HG03060 (cell line): ENCODE measurements around the gene NOXA1.
"Not testable (repeated sequence)": the region's sequence is repeated elsewhere in the genome, so short reads cannot be mapped to it uniquely, and the experiment has no call there.

Source experiments
- ATAC-seq: cut with Tn5 transposase; IDR thresholded peaks from one replicate; pipeline ENCODE4 v1.9.1; 2021; ENCODE audit warnings: low read depth, moderate number of reproducible peaks; ENCODE audit not compliant: unreplicated experiment

Gene NOXA1

GRCh38 chr9:137422604-137423513, at the start of gene NOXA1, which contains the start of gene EXD3:
Gene NOXA1 (plus strand): TSS chr9:137423393. CDS start chr9:137423530, 137 bp downstream.
Gene EXD3 (minus strand): TSS chr9:137423162. CDS start chr9:137395357, 27,805 bp downstream.
- ATAC-seq: peak; percentile 51

- no peak for ATAC-seq
Observed at GRCh38 chr9:137373611-137373980, 49.6 kb upstream of the NOXA1 start.

- no peak for ATAC-seq
Observed at GRCh38 chr9:137374131-137374845, 48.9 kb upstream of the NOXA1 start.

- ATAC-seq: no peak
Observed at GRCh38 chr9:137375321-137376058, 47.7 kb upstream of the NOXA1 start.

- no peak for ATAC-seq
Observed at GRCh38 chr9:137376386-137376785, 46.8 kb upstream of the NOXA1 start.

- not testable (repeated sequence) for ATAC-seq
Observed at GRCh38 chr9:137378688-137379410, 44.3 kb upstream of the NOXA1 start.

GRCh38 chr9:137379761-137380161, 43.4 kb upstream of the NOXA1 start:
- ATAC-seq: no peak

GRCh38 chr9:137380171-137380570, 43.0 kb upstream of the NOXA1 start:
- ATAC-seq: no peak

GRCh38 chr9:137380606-137381005, 42.6 kb upstream of the NOXA1 start:
- no peak for ATAC-seq

GRCh38 chr9:137381501-137382443, 41.4 kb upstream of the NOXA1 start:
- ATAC-seq: no peak

- ATAC-seq: no peak
Observed at GRCh38 chr9:137382444-137383080, 40.6 kb upstream of the NOXA1 start.

GRCh38 chr9:137383081-137383783, 40.0 kb upstream of the NOXA1 start:
- no peak for ATAC-seq

- ATAC-seq: no peak
Observed at GRCh38 chr9:137383784-137384756, 39.1 kb upstream of the NOXA1 start.

GRCh38 chr9:137385061-137385655, 38.0 kb upstream of the NOXA1 start:
- no peak for ATAC-seq

- ATAC-seq: not testable (repeated sequence)
Observed at GRCh38 chr9:137386507-137387113, 36.6 kb upstream of the NOXA1 start.
